ENCODE data around the gene DNAH3. TPM values are rescaled to one million over a fixed set of nuclear protein-coding genes. Genes with fewer than 3 reads are reported as not detected.
A peak's percentile ranks its signal among the peaks of the same experiment; 100 is the strongest.
"Not testable (repeated sequence)": the region's sequence is repeated elsewhere in the genome, so short reads cannot be mapped to it uniquely, and the experiment has no call there.

DNAH3 gene
- total RNA-seq, 1 donor from 2014 or later: 0.89 TPM

GRCh38 chr16:21153124-21153729, 2.6 kb upstream of the DNAH3 start:
- ATAC-seq (ENCODE audit: poor library complexity); DNase-seq: not testable (repeated sequence)
- intact Hi-C loops (cut with DNase I): loop anchor here (10.0 kb wide), 1 partner anchor 1522 kb away; no protein-coding TSS in a partner anchor

GRCh38 chr16:21152160-21153030, 1.7 kb upstream of the DNAH3 start:
- intact Hi-C loops (cut with DNase I): loop anchor here (10.0 kb wide), 1 partner anchor 1522 kb away; no protein-coding TSS in a partner anchor
- ATAC-seq (ENCODE audit: poor library complexity); DNase-seq: not testable (repeated sequence)

GRCh38 chr16:21145738-21146137, 4.9 kb downstream of the DNAH3 start:
- intact Hi-C loops (cut with DNase I): no loop called here
- ATAC-seq (ENCODE audit: poor library complexity) (no peak), DNase-seq (no peak)

GRCh38 chr16:21134053-21134452, 16.6 kb downstream of the DNAH3 start:
- ATAC-seq (ENCODE audit: poor library complexity): no peak
- intact Hi-C loops (cut with DNase I): no loop called here
- no peak for DNase-seq

- ATAC-seq (ENCODE audit: poor library complexity) (no peak), DNase-seq (no peak)
- intact Hi-C loops (cut with DNase I): no loop called here
Observed at GRCh38 chr16:21130811-21131210, 19.8 kb downstream of the DNAH3 start.

GRCh38 chr16:21128991-21129390, 21.7 kb downstream of the DNAH3 start:
- no peak for ATAC-seq (ENCODE audit: poor library complexity)
- intact Hi-C loops (cut with DNase I): no loop called here
- DNase-seq: no peak

- intact Hi-C loops (cut with DNase I): no loop called here
- ATAC-seq (ENCODE audit: poor library complexity): no peak
- no peak for DNase-seq
Observed at GRCh38 chr16:21126518-21126917, 24.1 kb downstream of the DNAH3 start.

- ATAC-seq (ENCODE audit: poor library complexity) (no peak), DNase-seq (no peak)
- intact Hi-C loops (cut with DNase I): no loop called here
Observed at GRCh38 chr16:21125191-21125590, 25.5 kb downstream of the DNAH3 start.

GRCh38 chr16:21120976-21121520, 29.6 kb downstream of the DNAH3 start:
- intact Hi-C loops (cut with DNase I): no loop called here
- no peak for ATAC-seq (ENCODE audit: poor library complexity)
- DNase-seq: no peak

- intact Hi-C loops (cut with DNase I): no loop called here
- no peak for ATAC-seq (ENCODE audit: poor library complexity)
- no peak for DNase-seq
Observed at GRCh38 chr16:21117567-21117966, 33.1 kb downstream of the DNAH3 start.

- ATAC-seq (ENCODE audit: poor library complexity) (peak; percentile 36), DNase-seq (no peak)
- intact Hi-C loops (cut with DNase I): no loop called here
Observed at GRCh38 chr16:21116148-21116693, 34.4 kb downstream of the DNAH3 start.

GRCh38 chr16:21115551-21115950, 35.1 kb downstream of the DNAH3 start:
- DNase-seq; ATAC-seq (ENCODE audit: poor library complexity); intact Hi-C loops (cut with DNase I): not testable (repeated sequence)

- intact Hi-C loops (cut with DNase I): no loop called here
- DNase-seq: no peak
- no peak for ATAC-seq (ENCODE audit: poor library complexity)
Observed at GRCh38 chr16:21103941-21104860, 46.4 kb downstream of the DNAH3 start.

- intact Hi-C loops (cut with DNase I): no loop called here
Observed at GRCh38 chr16:21101631-21102420, 48.8 kb downstream of the DNAH3 start.

GRCh38 chr16:21100447-21100846, 50.2 kb downstream of the DNAH3 start:
- intact Hi-C loops (cut with DNase I): no loop called here

More at GRCh38 chr16:21101631-21102420, 48.8 kb downstream of the DNAH3 start:
- peak; percentile 65 for ATAC-seq (ENCODE audit: poor library complexity)
- peak; percentile 61 for DNase-seq

GRCh38 chr16:21097151-21097550, 53.5 kb downstream of the DNAH3 start:
- ATAC-seq (ENCODE audit: poor library complexity): no peak
- intact Hi-C loops (cut with DNase I): no loop called here
- no peak for DNase-seq

More at GRCh38 chr16:21100447-21100846, 50.2 kb downstream of the DNAH3 start:
- ATAC-seq (ENCODE audit: poor library complexity) (no peak), DNase-seq (no peak)

GRCh38 chr16:21094719-21095118, 55.9 kb downstream of the DNAH3 start:
- ATAC-seq (ENCODE audit: poor library complexity); intact Hi-C loops (cut with DNase I); DNase-seq: not testable (repeated sequence)

Measured in Right ventricle myocardium superior (tissue), 1 donor.